Activated CD8-positive, alpha-beta memory T cell treated with anti-CD3 and anti-CD28 coated beads, Interleukin-2, amount 10 ng/mL, durations not matched to agents 7 days and 5 days (primary cell): ENCODE data around the gene LEPROT. TPM values are rescaled to one million over a fixed set of nuclear protein-coding genes. Genes with fewer than 3 reads are reported as not detected.
"Not testable (repeated sequence)": the region's sequence is repeated elsewhere in the genome, so short reads cannot be mapped to it uniquely, and the experiment has no call there.

ENCODE experiments used
- ATAC-seq: fragments of 150-1000 bp; cut with Tn5 transposase; one replicate; pipeline ENCODE4 v1.10.0; 2021; ENCODE audit warnings: moderate library complexity
- CTCF ChIA-PET: fragments of 350-600 bp; sonication (Branson Sonifier 250); formaldehyde crosslinking; loops from one replicate; lab custom pipeline; 2021; ENCODE audit warnings: antibody characterized with exemption; lab: Charles Lee
- DNase-seq: peaks from one replicate; pipeline ENCODE4 v3.0.0-alpha.2; 2020
- H3K27ac Mint-ChIP-seq: one replicate; pipeline ENCODE4 v1.8.0; 2021; ENCODE audit warnings: mild to moderate bottlenecking, mixed read lengths
- H3K27me3 Mint-ChIP-seq: one replicate; pipeline ENCODE4 v1.8.0; 2021; ENCODE audit warnings: mixed read lengths
- H3K36me3 Mint-ChIP-seq: one replicate; pipeline ENCODE4 v1.8.0; 2021; ENCODE audit warnings: mild to moderate bottlenecking, mixed read lengths
- H3K4me1 Mint-ChIP-seq: one replicate; pipeline ENCODE4 v1.8.0; 2021; ENCODE audit warnings: mixed read lengths
- H3K4me3 Mint-ChIP-seq: one replicate; pipeline ENCODE4 v1.8.0; 2021; ENCODE audit warnings: mild to moderate bottlenecking, moderate library complexity, mixed read lengths
- H3K9me3 Mint-ChIP-seq: one replicate; pipeline ENCODE4 v1.8.0; 2022; ENCODE audit warnings: low read depth, mixed read lengths
- total RNA-seq, 2 experiments: library from RNA; stranded (reverse); gene quantifications; one replicate each; pipeline ENCODE4 v1.2.3, GENCODE V29; 2021

Gene LEPROT
- total RNA-seq, 2 experiments from 2014 or later, result 23.8 to 27.3 TPM

DNA sequence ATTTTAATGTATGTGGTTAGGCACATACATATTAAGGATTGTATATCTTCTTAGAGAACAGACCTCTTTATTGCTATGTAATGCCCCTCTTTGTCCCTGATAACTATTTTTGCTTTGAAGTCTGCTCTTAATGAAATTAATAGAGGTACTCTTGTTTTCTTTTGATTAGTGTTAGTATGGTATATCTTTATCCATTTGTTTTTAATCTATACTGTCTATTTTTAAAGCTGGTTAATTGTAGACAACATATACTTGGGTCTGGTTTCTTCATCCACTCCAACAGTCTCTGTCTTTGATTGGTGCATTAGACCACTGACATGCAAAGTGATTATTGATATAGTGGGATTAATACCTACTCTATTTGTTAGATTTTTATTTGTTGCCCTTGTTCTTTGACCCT, 36.0 kb downstream of the LEPROT start:
- CTCF ChIA-PET, result no interaction called here

DNA sequence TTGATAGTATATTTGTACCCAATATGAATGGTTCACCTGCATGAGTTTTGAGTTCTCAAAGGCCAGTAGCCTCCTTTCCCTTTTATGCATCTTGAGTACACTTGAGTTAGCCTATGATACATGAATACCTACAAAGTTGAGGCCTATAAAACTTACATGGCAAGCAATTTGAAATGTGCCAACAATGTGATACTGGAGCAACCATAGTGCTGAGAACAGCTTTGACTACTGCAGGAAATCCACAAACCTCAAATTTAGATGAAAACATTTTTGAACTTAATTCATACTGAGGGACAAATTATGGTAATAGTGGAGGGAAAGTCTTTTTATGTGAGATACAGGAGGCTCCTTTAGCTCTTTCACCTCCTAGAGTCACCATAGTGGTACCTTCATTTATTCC, 37.4 kb downstream of the LEPROT start:
- H3K27me3 Mint-ChIP-seq, result no peaks in the 10 kb centered on the region
- peaks cover 7% of the 10 kb centered on the region for H3K36me3 Mint-ChIP-seq
- DNase-seq (no peak), ATAC-seq (peak; percentile 47)
- H3K4me3 Mint-ChIP-seq, result no peak overlapping the region
- H3K9me3 Mint-ChIP-seq, result no peaks in the 10 kb centered on the region
- CTCF ChIA-PET, result interaction anchor here (0.8 to 2.3 kb wide), 6 partner anchors 17 to 230 kb away, joined by 3 to 23 read pairs (median 4); partner anchors contain the start of genes LEPR and LEPROT
- H3K4me1 Mint-ChIP-seq, result peaks cover 22% of the 10 kb centered on the region
- H3K27ac Mint-ChIP-seq, result no peak overlapping the region

More for the DNA sequence above, 36.0 kb downstream of the LEPROT start:
- no peaks in the 10 kb centered on the region for H3K9me3 Mint-ChIP-seq
- H3K27ac Mint-ChIP-seq, result no peak overlapping the region
- no peak for ATAC-seq
- no peak overlapping the region for H3K4me3 Mint-ChIP-seq
- peaks cover 7% of the 10 kb centered on the region for H3K36me3 Mint-ChIP-seq
- no peak for DNase-seq
- H3K27me3 Mint-ChIP-seq, result no peaks in the 10 kb centered on the region
- H3K4me1 Mint-ChIP-seq, result peaks cover 22% of the 10 kb centered on the region

DNA sequence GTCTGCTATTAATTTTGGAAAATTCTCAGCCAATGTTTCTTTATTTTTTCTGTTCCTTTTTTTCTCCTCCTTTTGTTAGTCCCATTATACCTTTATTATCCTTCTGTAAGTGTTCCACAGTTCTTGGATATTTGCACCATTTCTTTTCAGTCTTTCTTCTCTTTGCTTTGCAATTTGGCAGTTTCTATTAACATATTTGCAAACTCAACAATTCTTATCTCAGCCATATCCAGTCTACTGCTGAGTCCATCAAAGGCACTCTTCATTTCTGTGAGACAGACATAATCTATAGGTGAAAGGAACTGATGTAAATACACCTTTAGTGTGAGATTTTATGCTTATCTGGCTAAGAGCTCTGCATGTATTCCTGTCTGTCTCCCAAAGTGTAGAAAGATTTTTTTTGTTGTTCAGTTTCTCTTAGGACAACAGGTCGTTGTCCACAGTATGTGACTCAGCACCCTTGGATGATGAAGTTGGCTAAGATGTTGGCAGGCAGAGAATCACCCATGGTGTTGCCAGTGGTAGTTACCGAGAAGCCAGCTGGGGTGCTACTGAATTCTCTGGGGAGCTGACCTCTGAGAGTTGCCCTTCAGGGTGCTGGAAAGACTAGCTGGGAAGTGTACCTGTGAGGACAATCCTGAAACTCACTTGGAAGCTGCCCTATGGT, 38.4 kb downstream of the LEPROT start:
- Mint-ChIP-seq H3K27ac (no peak overlapping the region), H3K4me1 (peaks cover 22% of the 10 kb centered on the region), H3K9me3 (no peaks in the 10 kb centered on the region), H3K4me3 (no peak overlapping the region), H3K27me3 (peaks cover 3% of the 10 kb centered on the region), H3K36me3 (peaks cover 7% of the 10 kb centered on the region)
- CTCF ChIA-PET, result interaction anchor here (0.6 to 2.3 kb wide), 26 partner anchors 13 to 396 kb away, joined by 3 to 23 read pairs (median 4); partner anchors contain the start of genes LEPR and LEPROT
- ATAC-seq, result peak; percentile 16
- no peak for DNase-seq

DNA sequence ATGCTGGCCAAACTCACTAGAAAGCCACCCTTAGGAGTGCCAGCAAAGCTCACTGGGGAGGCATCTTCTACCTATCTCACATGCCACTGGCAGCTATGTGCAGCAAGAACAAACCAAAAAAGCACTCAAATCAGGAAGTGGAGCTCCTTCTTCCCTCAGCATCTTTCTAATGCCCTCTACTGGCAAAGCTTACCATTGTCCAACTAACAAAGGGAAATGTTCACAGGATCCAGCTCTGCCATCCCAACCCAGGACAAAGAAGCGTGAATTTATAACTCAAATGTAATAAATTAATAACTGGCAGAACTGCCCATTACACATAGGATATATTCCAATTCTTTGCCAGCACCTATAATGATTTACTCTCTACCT, 38.9 kb downstream of the LEPROT start:
- Mint-ChIP-seq H3K4me1 (peaks cover 22% of the 10 kb centered on the region), H3K36me3 (peaks cover 7% of the 10 kb centered on the region), H3K27ac (no peak overlapping the region), H3K4me3 (no peak overlapping the region), H3K9me3 (no peaks in the 10 kb centered on the region), H3K27me3 (peaks cover 4% of the 10 kb centered on the region)
- ATAC-seq (peak; percentile 73), DNase-seq (no peak)
- CTCF ChIA-PET, result interaction anchor here (0.6 to 2.3 kb wide), 25 partner anchors 13 to 397 kb away, joined by 3 to 23 read pairs (median 4); partner anchors contain the start of genes LEPR and LEPROT

DNA sequence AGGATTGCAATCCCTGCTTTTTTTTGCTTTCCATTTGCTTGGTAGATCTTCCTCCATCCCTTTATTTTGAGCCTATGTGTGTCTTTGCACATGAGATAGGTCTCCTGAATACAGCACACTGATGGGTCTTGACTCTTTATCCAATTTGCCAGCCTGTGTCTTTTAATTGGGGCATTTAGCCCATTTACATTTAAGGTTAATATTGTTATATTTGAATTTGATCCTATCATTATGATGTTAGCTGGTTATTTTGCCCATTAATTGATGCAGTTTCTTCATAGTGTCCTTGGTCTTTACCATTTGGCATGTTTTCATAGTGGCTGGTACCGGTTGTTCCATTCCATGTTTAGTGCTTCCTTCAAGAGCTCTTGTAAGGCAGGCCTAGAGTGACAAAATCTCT, 45.4 kb downstream of the LEPROT start:
- H3K36me3 Mint-ChIP-seq, DNase-seq, H3K27me3 Mint-ChIP-seq, H3K27ac Mint-ChIP-seq, H3K4me1 Mint-ChIP-seq, H3K9me3 Mint-ChIP-seq, CTCF ChIA-PET, ATAC-seq, H3K4me3 Mint-ChIP-seq: not testable (repeated sequence)

DNA sequence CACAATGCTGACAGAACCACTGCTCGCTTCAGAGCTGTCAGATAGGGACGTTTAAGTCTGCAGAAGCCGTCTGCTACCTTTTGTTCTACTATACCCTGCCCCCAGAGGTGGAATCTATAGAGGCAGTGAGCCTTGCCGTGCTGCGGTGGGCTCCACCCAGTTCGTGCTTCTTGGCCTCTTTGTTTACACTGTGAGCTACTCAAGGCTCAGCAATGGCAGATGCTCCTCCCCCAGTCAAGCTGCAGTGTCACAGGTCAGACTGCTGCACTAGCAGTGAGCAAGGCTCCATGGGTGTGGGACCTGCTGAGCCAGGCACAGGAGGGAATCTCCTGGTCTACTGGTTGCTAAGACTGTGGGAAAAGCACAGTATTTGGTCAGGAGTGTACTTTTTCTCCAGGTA, 47.1 kb downstream of the LEPROT start:
- ATAC-seq (no peak), DNase-seq (no peak)
- H3K9me3 Mint-ChIP-seq, result peaks cover 2% of the 10 kb centered on the region
- H3K4me3 Mint-ChIP-seq, result no peak overlapping the region
- peaks cover 4% of the 10 kb centered on the region for H3K27me3 Mint-ChIP-seq
- peaks cover 3% of the 10 kb centered on the region for H3K36me3 Mint-ChIP-seq
- H3K4me1 Mint-ChIP-seq, result no peaks in the 10 kb centered on the region
- H3K27ac Mint-ChIP-seq, result no peak overlapping the region
- CTCF ChIA-PET, result no interaction called here

DNA sequence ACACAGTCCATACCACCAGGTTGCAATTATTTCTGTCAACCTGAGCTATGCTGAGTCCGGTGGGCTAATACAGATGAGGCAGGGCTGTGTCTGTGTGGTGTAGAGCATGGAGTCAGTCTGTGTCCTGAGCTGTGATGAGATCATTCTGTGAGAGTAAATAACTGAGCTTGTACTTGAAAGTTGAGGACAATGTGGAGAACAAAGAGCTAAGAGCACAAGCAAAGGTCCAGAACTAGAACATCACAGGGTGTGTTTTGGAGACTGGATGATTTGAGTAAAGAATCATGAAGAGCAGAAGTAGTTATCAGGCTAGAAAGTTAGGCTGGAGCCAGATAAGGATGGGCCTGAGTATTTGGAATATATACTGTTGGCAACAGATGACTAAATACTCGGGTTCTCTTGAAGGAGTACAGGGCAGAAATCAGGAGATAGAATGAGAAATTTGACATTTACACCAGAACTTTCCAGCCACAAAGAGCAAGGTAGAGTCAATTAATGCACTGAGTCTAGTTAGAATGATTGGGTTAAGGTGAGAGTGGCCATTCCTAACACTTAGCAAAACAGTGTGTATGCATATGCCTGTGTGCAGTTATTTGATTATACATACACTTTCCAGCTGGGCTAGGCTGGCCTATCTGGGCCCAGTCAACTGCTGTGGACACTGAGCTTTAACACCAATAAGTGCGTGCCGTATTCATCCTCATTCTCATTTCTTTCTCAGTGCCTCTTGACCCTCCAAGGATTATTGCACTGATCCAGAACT, 48.8 kb downstream of the LEPROT start:
- H3K9me3 Mint-ChIP-seq, result peaks cover 2% of the 10 kb centered on the region
- H3K4me1 Mint-ChIP-seq, result no peaks in the 10 kb centered on the region
- ATAC-seq, result no peak
- no peak overlapping the region for H3K4me3 Mint-ChIP-seq
- no peak overlapping the region for H3K27ac Mint-ChIP-seq
- no peak for DNase-seq
- peaks cover 3% of the 10 kb centered on the region for H3K36me3 Mint-ChIP-seq
- H3K27me3 Mint-ChIP-seq, result no peaks in the 10 kb centered on the region
- CTCF ChIA-PET, result no interaction called here

DNA sequence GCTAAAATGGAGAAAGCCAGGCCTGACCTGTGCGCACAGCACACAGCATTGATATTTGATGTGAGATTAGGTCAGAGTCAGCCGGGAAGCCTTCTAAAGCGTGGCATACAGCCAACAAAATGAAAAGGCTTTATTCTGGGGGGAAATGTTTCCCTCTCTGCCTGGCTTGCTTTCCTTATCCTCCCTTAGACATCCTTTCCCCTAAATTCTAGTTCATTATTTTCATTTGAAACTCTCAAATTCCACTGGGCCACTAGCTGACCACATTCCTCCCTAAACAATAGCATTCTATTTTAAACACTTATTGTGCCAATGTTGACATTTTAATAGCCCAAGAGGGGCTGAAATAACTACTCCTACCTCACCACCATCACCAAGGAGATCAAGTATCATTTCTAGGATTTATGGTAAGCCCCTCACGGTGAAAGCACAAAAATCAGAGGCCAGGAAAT, 49.4 kb downstream of the LEPROT start:
- H3K9me3 Mint-ChIP-seq, result peaks cover 2% of the 10 kb centered on the region
- no peaks in the 10 kb centered on the region for H3K27me3 Mint-ChIP-seq
- H3K4me3 Mint-ChIP-seq, result no peak overlapping the region
- H3K27ac Mint-ChIP-seq, result no peak overlapping the region
- no peak for ATAC-seq
- H3K4me1 Mint-ChIP-seq, result no peaks in the 10 kb centered on the region
- CTCF ChIA-PET, result no interaction called here
- peaks cover 1% of the 10 kb centered on the region for H3K36me3 Mint-ChIP-seq
- no peak for DNase-seq

DNA sequence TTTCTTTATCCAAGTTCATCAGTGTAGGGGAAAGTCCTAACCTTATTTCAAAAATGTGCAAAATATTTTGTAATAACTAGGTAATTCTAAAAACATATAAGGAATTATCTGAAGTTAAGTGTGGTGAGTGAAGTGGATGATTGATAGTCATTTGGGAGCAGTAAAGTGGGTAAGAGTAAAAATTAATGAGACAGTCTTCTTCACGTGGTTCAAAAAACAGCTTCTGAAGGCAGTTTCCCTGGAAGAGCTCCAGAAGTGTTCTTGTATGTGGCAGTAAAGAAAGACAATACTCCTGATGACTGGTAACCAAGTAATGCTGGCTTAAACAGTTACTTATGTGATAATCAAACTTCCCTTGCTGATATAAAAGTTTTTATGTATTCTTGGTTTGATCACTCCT, 50.3 kb downstream of the LEPROT start:
- ATAC-seq, result no peak
- CTCF ChIA-PET, result no interaction called here
- H3K36me3 Mint-ChIP-seq, result no peaks in the 10 kb centered on the region

DNA sequence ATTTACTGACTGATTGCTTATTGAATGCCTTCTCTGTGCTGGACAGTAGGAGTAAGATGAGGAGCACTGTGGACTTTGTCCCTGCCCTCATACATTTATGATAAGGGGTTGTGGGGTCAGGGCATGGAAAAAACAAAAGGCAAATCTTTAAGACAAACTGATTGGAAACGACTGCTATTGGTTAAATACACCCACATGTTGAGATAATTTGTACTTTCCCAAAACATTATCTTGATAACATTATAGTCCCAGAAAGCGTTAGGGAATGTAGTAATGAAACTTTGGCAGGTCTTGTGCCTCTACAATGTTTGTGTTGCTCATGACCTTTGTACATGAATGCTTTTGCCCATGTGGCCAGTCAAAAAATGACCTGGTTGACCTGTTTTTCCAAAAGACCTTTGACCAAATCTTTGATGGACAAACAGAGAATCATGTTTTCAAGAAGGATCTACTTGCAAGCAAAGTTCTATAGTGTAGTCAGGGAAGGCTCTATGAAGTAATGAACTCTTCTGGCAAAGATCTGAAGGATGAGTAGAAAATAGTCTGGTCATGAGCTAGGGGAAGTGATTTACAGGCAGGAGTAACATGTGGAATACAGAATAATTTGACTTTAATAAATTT, 50.9 kb downstream of the LEPROT start:
- ATAC-seq (no peak), DNase-seq (no peak)
- Mint-ChIP-seq H3K4me3 (no peak overlapping the region), H3K27ac (no peak overlapping the region), H3K9me3 (peaks cover 2% of the 10 kb centered on the region), H3K36me3 (no peaks in the 10 kb centered on the region), H3K4me1 (no peaks in the 10 kb centered on the region), H3K27me3 (no peaks in the 10 kb centered on the region)
- CTCF ChIA-PET, result interaction anchor here (1.8 kb wide), 1 partner anchor 12 kb away, joined by 4 read pairs; no protein-coding TSS in a partner anchor

More for the DNA sequence above, 50.3 kb downstream of the LEPROT start:
- no peaks in the 10 kb centered on the region for H3K27me3 Mint-ChIP-seq
- peaks cover 2% of the 10 kb centered on the region for H3K9me3 Mint-ChIP-seq
- no peak for DNase-seq
- H3K27ac Mint-ChIP-seq, result no peak overlapping the region
- H3K4me3 Mint-ChIP-seq, result no peak overlapping the region
- no peaks in the 10 kb centered on the region for H3K4me1 Mint-ChIP-seq

DNA sequence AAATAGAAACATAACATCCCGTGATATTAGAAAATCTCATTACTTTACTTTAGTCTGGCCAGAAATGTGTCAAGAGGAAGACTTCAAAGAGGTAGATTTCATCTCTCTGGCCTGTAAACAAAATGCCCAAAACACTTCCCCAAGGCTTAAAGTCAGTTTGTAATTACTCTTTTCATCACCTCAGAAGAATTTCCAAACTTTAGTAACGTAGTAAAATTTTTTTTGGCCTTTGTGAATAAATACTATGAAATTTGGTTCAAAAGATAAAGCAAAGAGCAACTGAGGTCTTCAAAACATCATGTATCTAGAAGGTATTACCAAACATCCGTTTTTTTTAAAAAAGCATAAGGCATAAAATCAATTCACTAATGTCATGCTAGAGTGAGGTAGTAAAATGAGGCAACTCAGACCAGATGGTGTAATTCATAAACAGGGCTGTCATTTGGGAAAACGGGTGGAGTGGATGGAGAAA, 51.4 kb downstream of the LEPROT start:
- no peaks in the 10 kb centered on the region for H3K36me3 Mint-ChIP-seq
- H3K27ac Mint-ChIP-seq, result no peak overlapping the region
- DNase-seq, result no peak
- no peak for ATAC-seq
- H3K9me3 Mint-ChIP-seq, result no peaks in the 10 kb centered on the region
- no peaks in the 10 kb centered on the region for H3K4me1 Mint-ChIP-seq
- CTCF ChIA-PET, result interaction anchor here (1.8 kb wide), 1 partner anchor 13 kb away, joined by 4 read pairs; no protein-coding TSS in a partner anchor
- no peak overlapping the region for H3K4me3 Mint-ChIP-seq
- H3K27me3 Mint-ChIP-seq, result no peaks in the 10 kb centered on the region

DNA sequence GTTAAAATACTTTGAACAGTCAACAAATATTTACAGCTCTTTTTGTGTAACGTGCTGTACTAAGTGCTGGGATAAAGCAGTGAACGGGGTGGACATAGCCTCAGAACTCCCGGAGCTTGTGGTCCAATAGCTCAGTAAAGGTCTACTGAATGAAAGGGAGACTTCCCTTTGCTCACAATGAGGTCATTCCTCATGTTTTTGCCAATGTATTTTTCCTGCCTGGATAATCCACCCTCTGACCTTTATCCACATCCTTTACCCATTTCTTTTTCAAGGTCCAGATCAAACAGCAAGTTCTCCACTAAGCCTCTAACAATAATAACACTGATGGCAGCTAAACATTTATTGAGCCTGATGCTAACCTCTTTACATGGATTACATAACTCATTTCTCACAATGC, 55.9 kb downstream of the LEPROT start:
- no peak for DNase-seq
- peaks cover 25% of the 10 kb centered on the region for H3K4me1 Mint-ChIP-seq
- ATAC-seq, result no peak
- no peak overlapping the region for H3K27ac Mint-ChIP-seq
- CTCF ChIA-PET, result no interaction called here
- no peaks in the 10 kb centered on the region for H3K9me3 Mint-ChIP-seq
- no peaks in the 10 kb centered on the region for H3K36me3 Mint-ChIP-seq
- no peaks in the 10 kb centered on the region for H3K27me3 Mint-ChIP-seq
- H3K4me3 Mint-ChIP-seq, result no peak overlapping the region
